Nephron (organoid): ENCODE measurements around the gene SLC6A20.

Experiments used
- H3K27ac Mint-ChIP-seq, 3 experiments: 2 replicates each; pipeline ENCODE4 v1.8.0; 2020; ENCODE audit warnings: mixed read lengths in 3 of 3, mild to moderate bottlenecking in 2 of 3, moderate library complexity in 1 of 3
- H3K27me3 Mint-ChIP-seq: 2 replicates; pipeline ENCODE4 v1.8.0; 2021; ENCODE audit warnings: low read depth, mild to moderate bottlenecking, moderate library complexity, mixed read lengths
- H3K36me3 Mint-ChIP-seq: 2 replicates; pipeline ENCODE4 v1.8.0; 2020; ENCODE audit warnings: low read depth, mixed read lengths
- H3K4me1 Mint-ChIP-seq: 2 replicates; pipeline ENCODE4 v1.8.0; 2020; ENCODE audit warnings: mixed read lengths
- H3K4me3 Mint-ChIP-seq, 3 experiments: 2 replicates each; pipeline ENCODE4 v1.8.0; 2020; ENCODE audit warnings: mild to moderate bottlenecking in 3 of 3, mixed read lengths in 3 of 3, moderate library complexity in 2 of 3
- H3K9me3 Mint-ChIP-seq: 2 replicates; pipeline ENCODE4 v1.8.0; 2020; ENCODE audit warnings: mixed read lengths
- CTCF ChIP-seq, 3 experiments: fragments of 200-600 bp; sonication (generic); IDR thresholded peaks; one replicate each; pipeline ENCODE4 v1.5.0; 2021; ENCODE audit warnings: antibody characterized with exemption in 3 of 3; ENCODE audit not compliant: unreplicated experiment in 3 of 3

Gene SLC6A20

GRCh38 chr3:45742461-45743089 is 53.8 kb downstream of the SLC6A20 start:
- no peak for TF ChIP-seq CTCF (IDR thresholded peaks at IDR 0.05; ENCODE audit: unreplicated experiment in 3 of 3)
- no peaks in the 10 kb centered on the region for H3K4me1 Mint-ChIP-seq
- no peak overlapping the region for H3K4me3 Mint-ChIP-seq
- H3K36me3 Mint-ChIP-seq = peaks cover 54% of the 10 kb centered on the region
- no peaks in the 10 kb centered on the region for H3K9me3 Mint-ChIP-seq
- H3K27ac Mint-ChIP-seq = no peak overlapping the region
- no peaks in the 10 kb centered on the region for H3K27me3 Mint-ChIP-seq

DNA sequence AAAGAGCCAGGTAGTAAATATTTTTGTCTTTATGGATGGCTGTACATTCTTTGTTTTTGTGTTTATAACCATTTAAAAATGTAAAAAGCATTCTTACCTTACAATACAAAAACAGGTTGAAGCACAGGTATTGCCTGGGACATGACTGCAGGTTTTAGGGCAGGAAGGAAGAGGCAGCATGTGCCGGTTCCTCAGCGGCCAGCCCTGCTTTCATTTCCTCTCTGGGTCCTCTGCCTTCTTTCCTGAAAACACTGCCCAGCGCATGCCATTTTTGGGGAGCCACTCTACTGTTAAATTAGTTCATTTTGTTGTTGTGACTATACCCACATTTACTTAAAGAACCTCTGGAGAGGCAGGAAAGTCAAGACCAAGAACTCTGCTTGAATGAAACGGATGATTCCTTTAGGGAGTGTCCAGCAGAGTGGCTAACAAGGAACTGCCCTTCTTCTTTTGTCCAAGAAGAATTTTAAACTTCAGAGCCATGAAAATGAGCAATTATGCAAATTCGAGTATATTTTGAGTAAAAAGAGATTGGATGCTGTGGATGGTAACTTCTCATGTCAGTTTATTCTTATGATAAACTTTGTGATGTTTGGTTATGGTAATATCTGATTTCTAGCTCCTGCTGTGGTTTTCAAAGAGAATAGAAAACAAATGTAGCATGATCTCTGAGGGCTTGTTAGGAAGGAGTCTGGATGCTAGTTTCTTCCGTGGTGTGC is 54.4 kb downstream of the SLC6A20 start:
- Mint-ChIP-seq H3K27ac (no peak overlapping the region), H3K27me3 (no peaks in the 10 kb centered on the region), H3K4me1 (no peaks in the 10 kb centered on the region), H3K36me3 (peaks cover 60% of the 10 kb centered on the region), H3K4me3 (no peak overlapping the region), H3K9me3 (no peaks in the 10 kb centered on the region)
- no peak for TF ChIP-seq CTCF (IDR thresholded peaks at IDR 0.05; ENCODE audit: unreplicated experiment in 3 of 3)

DNA sequence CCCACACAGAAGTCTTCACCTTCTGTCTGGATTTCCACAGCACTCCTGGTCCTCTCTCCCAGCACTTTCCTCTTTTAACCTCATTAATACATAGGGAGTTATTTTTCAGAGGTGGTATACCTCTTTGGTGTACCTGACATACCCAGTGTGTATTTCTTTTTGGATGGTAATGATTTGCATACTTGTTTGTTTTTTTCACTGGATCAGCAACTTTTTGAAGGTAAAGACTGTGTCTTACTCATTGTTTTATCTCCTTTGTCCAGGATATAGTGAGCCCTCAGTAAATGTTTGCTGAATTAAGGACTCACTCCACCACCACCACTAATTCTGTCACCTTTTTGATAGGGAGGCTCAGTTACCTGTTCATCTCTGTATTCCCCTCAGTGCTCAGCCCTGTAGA is 55.1 kb downstream of the SLC6A20 start:
- H3K27ac Mint-ChIP-seq = no peak overlapping the region
- no peak for TF ChIP-seq CTCF (IDR thresholded peaks at IDR 0.05; ENCODE audit: unreplicated experiment in 3 of 3)
- H3K36me3 Mint-ChIP-seq = peaks cover 67% of the 10 kb centered on the region
- H3K4me3 Mint-ChIP-seq = no peak overlapping the region
- H3K4me1 Mint-ChIP-seq = no peaks in the 10 kb centered on the region
- H3K27me3 Mint-ChIP-seq = no peaks in the 10 kb centered on the region
- H3K9me3 Mint-ChIP-seq = no peaks in the 10 kb centered on the region

DNA sequence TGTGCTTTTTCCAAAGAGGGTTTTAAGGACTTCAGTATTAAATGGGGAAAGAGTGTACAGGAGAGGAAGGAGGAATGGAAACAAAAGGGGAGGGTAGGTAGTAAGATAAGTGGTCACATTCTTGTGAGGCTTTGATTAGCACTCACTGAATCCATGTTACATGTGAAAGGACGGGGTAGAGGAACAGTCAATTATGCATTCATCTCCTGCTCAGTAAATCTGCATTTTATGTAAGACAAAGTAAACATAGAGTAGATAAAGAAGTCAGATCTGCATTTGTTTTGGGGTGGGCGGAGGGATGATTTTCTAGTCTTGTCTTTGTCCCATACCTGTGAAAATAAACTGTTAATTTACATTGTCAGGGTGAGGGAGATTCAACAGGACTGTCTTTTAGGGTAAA is 56.3 kb downstream of the SLC6A20 start:
- H3K9me3 Mint-ChIP-seq = no peaks in the 10 kb centered on the region

DNA sequence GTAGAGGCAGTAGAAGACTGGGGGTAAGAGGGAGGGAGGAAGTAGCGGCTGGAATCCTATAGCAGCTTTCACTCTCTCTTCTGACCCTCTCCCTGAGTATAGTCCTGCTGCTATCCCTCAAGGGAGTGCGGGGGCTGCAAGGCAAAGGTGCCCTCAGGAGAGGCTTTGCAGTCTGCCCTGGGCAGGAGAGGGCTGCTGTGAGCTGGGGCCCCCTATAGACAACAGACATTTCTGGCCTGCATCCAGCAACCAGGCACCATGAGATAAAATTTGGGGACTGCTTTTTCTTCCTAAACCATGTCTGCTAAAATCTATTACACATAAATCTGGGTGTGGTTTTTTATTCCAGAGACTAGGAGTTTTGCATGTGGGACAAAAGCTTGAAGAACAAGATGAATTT is 59.1 kb downstream of the SLC6A20 start:
- Mint-ChIP-seq H3K4me3 (no peak overlapping the region), H3K9me3 (no peaks in the 10 kb centered on the region), H3K36me3 (peaks cover 78% of the 10 kb centered on the region), H3K4me1 (no peaks in the 10 kb centered on the region), H3K27ac (no peak overlapping the region), H3K27me3 (no peaks in the 10 kb centered on the region)
- no peak for TF ChIP-seq CTCF (IDR thresholded peaks at IDR 0.05; ENCODE audit: unreplicated experiment in 3 of 3)

More for the DNA sequence above, 56.3 kb downstream of the SLC6A20 start:
- Mint-ChIP-seq H3K36me3 (peaks cover 66% of the 10 kb centered on the region), H3K4me1 (no peaks in the 10 kb centered on the region), H3K27me3 (no peaks in the 10 kb centered on the region), H3K4me3 (no peak overlapping the region), H3K27ac (no peak overlapping the region)
- no peak for TF ChIP-seq CTCF (IDR thresholded peaks at IDR 0.05; ENCODE audit: unreplicated experiment in 3 of 3)

GRCh38 chr3:45736707-45737106 is 59.6 kb downstream of the SLC6A20 start:
- Mint-ChIP-seq H3K9me3 (no peaks in the 10 kb centered on the region), H3K4me1 (no peaks in the 10 kb centered on the region), H3K27me3 (no peaks in the 10 kb centered on the region), H3K36me3 (peaks cover 80% of the 10 kb centered on the region), H3K4me3 (no peak overlapping the region), H3K27ac (no peak overlapping the region)
- TF ChIP-seq CTCF (IDR thresholded peaks at IDR 0.05; ENCODE audit: unreplicated experiment in 3 of 3) = no peak
